Smooth muscle cell (in vitro differentiated cells): ENCODE results near the gene SAMD11. TPM values are rescaled to one million over a fixed set of nuclear protein-coding genes. Genes with fewer than 3 reads are reported as not detected.
"Not testable (repeated sequence)": the region's sequence is repeated elsewhere in the genome, so short reads cannot be mapped to it uniquely, and the experiment has no call there.

Experiments used
- DNase-seq: peaks from one replicate; lab custom pipeline; 2025; ENCODE audit not compliant: unreplicated experiment; lab: John Stamatoyannopoulos, UW
- H2AFZ ChIP-seq: fragments of 200-600 bp; sonication (generic); 2 replicates; pipeline ENCODE4 v1.6.0; 2016; ENCODE audit warnings: antibody characterized with exemption, low read depth, mild to moderate bottlenecking
- H3F3A ChIP-seq: fragments of 200-600 bp; sonication (generic); 2 replicates; pipeline ENCODE4 v1.6.0; 2017; ENCODE audit warnings: antibody characterized with exemption, low read depth
- H3K27ac ChIP-seq: fragments of 200-600 bp; sonication (generic); 2 replicates; pipeline ENCODE4 v1.5.1; 2016; ENCODE audit warnings: low read depth, mild to moderate bottlenecking
- H3K27me3 ChIP-seq: fragments of 200-600 bp; sonication (generic); 2 replicates; pipeline ENCODE4 v1.6.1; 2016; ENCODE audit warnings: low read depth, mild to moderate bottlenecking
- H3K36me3 ChIP-seq: fragments of 200-600 bp; sonication (generic); 2 replicates; pipeline ENCODE4 v1.5.1; 2016; ENCODE audit warnings: low read depth
- H3K4me1 ChIP-seq: fragments of 200-600 bp; sonication (generic); 2 replicates; pipeline ENCODE4 v1.5.1; 2016; ENCODE audit warnings: low read depth
- H3K4me2 ChIP-seq: fragments of 200-600 bp; sonication (generic); 2 replicates; pipeline ENCODE4 v1.6.0; 2016; ENCODE audit warnings: mild to moderate bottlenecking
- H3K4me3 ChIP-seq: fragments of 200-600 bp; sonication (generic); 2 replicates; pipeline ENCODE4 v1.5.1; 2016; ENCODE audit warnings: mild to moderate bottlenecking
- H3K79me2 ChIP-seq: fragments of 200-600 bp; sonication (generic); 2 replicates; pipeline ENCODE4 v1.6.0; 2016; ENCODE audit warnings: low read depth, mild to moderate bottlenecking
- H3K9ac ChIP-seq: fragments of 200-600 bp; sonication (generic); 2 replicates; pipeline ENCODE4 v1.6.0; 2016; ENCODE audit warnings: low read depth
- H3K9me3 ChIP-seq: fragments of 200-600 bp; sonication (generic); replicated peaks from 2 replicates; pipeline ENCODE4 v1.5.1; 2016; ENCODE audit warnings: low read depth
- H4K20me1 ChIP-seq: fragments of 200-600 bp; sonication (generic); 2 replicates; pipeline ENCODE4 v1.6.0; 2016; ENCODE audit warnings: low read depth
- WGBS: methylation state at CpG from one replicate; pipeline ENCODE4 v1.1.7; 2016; ENCODE audit warnings: low lambda C conversion rate; 5-methylcytosine and 5-hydroxymethylcytosine counted together
- polyA plus RNA-seq: library from polyadenylated mRNA; unstranded; fragments of >200 nt; fragmentation: Nextera tagmentation; extraction: Ambion mirVana; gene quantifications from 2 replicates; pipeline ENCODE4 v1.2.1, GENCODE V29; 2016
- total RNA-seq: library from RNA; depleted of rRNA; stranded (reverse); fragments of >200 nt; gene quantifications from 2 replicates; pipeline ENCODE4 v1.2.3, GENCODE V29; 2014
- TF ChIP-seq, protein P1 (sequence below): fragments of 200-600 bp; sonication (generic); IDR thresholded peaks from 2 replicates; pipeline ENCODE4 v1.5.1; 2017; ENCODE audit warnings: borderline replicate concordance, mild to moderate bottlenecking, antibody characterized with exemption; ENCODE audit not compliant: insufficient read depth, poor library complexity, severe bottlenecking

SAMD11 gene
- total and polyA plus RNA-seq, 2 experiments from 2014 or later = 18.0 to 21.1 TPM

DNA sequence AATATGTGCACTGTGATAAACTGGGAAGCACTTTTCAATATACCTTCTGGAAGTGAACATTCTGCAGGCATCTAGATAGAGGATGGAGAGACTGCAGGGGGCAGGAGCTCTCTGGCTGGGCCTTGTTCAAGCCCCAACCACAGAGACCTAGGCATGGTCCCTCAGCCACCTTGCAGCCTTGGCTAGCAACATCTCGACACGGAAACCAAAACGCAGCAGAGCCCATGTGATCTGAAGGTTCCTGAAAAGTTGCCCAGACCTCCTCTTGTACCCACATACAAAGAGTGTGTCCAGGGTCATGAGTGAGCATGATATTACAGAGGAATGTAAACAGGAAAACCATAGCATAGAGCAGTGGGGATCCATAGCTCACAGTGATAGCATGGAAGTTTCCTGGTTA is 33.1 kb upstream of the SAMD11 start:
- H2AFZ ChIP-seq = no peak overlapping the region
- H3K4me1 ChIP-seq = no peaks in the 10 kb centered on the region
- TF ChIP-seq, protein P1, sequence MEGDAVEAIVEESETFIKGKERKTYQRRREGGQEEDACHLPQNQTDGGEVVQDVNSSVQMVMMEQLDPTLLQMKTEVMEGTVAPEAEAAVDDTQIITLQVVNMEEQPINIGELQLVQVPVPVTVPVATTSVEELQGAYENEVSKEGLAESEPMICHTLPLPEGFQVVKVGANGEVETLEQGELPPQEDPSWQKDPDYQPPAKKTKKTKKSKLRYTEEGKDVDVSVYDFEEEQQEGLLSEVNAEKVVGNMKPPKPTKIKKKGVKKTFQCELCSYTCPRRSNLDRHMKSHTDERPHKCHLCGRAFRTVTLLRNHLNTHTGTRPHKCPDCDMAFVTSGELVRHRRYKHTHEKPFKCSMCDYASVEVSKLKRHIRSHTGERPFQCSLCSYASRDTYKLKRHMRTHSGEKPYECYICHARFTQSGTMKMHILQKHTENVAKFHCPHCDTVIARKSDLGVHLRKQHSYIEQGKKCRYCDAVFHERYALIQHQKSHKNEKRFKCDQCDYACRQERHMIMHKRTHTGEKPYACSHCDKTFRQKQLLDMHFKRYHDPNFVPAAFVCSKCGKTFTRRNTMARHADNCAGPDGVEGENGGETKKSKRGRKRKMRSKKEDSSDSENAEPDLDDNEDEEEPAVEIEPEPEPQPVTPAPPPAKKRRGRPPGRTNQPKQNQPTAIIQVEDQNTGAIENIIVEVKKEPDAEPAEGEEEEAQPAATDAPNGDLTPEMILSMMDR = no peak
- 79% methylated on average over 3 of the region's 3 CpGs for WGBS
- no peak for DNase-seq
- no peak overlapping the region for H3K4me2 ChIP-seq
- no peaks in the 10 kb centered on the region for H3K79me2 ChIP-seq
- no peak overlapping the region for H3K27ac ChIP-seq
- no peaks in the 10 kb centered on the region for H3F3A ChIP-seq
- H3K4me3 ChIP-seq = no peak overlapping the region
- peaks cover 46% of the 10 kb centered on the region for H3K27me3 ChIP-seq
- H4K20me1 ChIP-seq = no peaks in the 10 kb centered on the region
- no peaks in the 10 kb centered on the region for H3K36me3 ChIP-seq
- H3K9me3 ChIP-seq = no peaks in the 10 kb centered on the region
- H3K9ac ChIP-seq = no peak overlapping the region

DNA sequence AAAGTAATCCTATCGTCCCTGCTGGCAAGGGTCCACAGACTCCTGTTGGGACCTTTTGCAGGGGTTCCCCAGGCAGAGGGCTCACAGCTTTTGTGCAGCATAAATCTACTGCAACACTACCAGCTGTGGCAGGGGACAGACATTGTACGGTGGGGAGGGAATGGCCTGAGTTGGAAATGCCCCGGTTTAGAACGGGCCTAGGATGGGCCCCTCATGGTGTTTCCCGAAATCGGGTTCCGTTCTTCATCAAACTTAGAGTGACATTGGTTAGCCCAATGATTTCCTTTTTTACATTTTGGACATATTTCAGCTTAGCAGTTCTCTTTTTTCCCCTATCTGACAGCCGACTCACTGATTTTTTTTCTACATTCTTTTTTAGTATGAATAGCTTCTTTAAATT is 26.5 kb upstream of the SAMD11 start:
- Histone ChIP-seq H3K27me3 (peaks cover 27% of the 10 kb centered on the region), H3K4me2 (no peak overlapping the region), H3F3A (no peaks in the 10 kb centered on the region), H3K79me2 (no peaks in the 10 kb centered on the region), H3K9me3 (no peaks in the 10 kb centered on the region), H3K27ac (no peak overlapping the region), H2AFZ (no peak overlapping the region), H3K36me3 (no peaks in the 10 kb centered on the region), H3K4me3 (no peak overlapping the region), H4K20me1 (no peaks in the 10 kb centered on the region), H3K4me1 (no peaks in the 10 kb centered on the region), H3K9ac (no peak overlapping the region)
- WGBS = 87% methylated on average over 8 of the region's 8 CpGs
- no peak for DNase-seq
- TF ChIP-seq, protein P1 = no peak

DNA sequence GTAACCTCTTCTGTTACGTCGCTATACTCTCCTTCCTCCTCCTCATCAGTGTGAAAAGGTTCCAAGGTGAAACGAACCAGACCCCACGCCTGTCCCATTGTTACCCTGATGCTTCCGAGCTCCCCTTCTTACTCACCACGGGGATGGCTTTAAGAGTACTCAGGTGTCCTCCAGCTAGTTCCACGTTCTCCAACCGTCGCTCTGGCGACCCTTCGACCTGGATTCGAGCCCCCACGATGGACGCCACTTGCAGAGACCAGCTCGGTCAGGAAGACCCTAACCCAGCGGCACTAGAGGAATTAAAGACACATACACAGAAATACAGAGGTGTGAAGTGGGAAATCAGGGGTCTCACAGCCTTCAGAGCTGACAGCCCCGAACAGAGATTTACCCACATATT is 25.8 kb upstream of the SAMD11 start:
- not testable (repeated sequence) for H4K20me1 ChIP-seq, H3K4me3 ChIP-seq, H3K4me2 ChIP-seq, H2AFZ ChIP-seq, H3K36me3 ChIP-seq, H3K79me2 ChIP-seq, DNase-seq, H3K9ac ChIP-seq, H3K4me1 ChIP-seq, H3K27ac ChIP-seq, H3F3A ChIP-seq, H3K9me3 ChIP-seq
- peaks cover 24% of the 10 kb centered on the region for H3K27me3 ChIP-seq
- WGBS = 85% methylated on average over 17 of the region's 17 CpGs

DNA sequence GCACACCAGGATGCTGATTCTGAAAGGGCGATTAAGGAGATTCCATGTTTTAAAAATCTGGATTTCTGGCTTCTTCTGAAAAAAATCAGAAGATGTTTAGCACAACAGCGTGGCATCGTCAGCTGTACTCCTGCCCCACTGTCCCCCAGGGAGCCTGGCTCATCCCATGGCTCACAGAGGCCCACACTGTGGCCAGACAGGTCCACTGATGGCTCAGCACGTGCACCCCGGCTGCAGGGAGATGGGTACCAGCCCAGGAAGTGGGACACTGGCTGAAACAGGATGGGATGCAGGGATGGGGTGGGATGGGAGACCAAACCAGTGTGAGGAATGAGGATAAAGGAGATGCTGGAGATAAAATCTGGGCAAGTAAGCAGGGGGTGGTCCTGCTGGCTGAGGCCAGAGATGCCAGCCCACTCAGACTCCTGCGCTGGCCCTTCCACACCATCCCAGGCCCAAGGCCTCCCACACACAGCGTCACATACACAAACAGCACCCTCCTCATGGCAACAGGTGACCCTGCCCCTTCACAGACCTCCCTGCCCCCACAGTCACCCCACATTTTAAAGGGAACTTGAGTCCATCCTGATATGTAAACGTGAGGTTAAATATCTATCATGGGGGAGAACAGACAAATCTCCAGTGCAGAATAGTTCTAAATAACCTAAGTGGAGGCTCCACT is 23.9 kb upstream of the SAMD11 start:
- Histone ChIP-seq H2AFZ (no peak overlapping the region), H3K4me1 (no peaks in the 10 kb centered on the region), H3K27ac (no peak overlapping the region), H3K4me2 (no peak overlapping the region), H3K79me2 (no peaks in the 10 kb centered on the region), H3K27me3 (peaks cover 22% of the 10 kb centered on the region), H4K20me1 (no peaks in the 10 kb centered on the region), H3K9me3 (no peaks in the 10 kb centered on the region), H3F3A (no peaks in the 10 kb centered on the region), H3K4me3 (no peak overlapping the region), H3K36me3 (no peaks in the 10 kb centered on the region), H3K9ac (no peak overlapping the region)
- WGBS = 91% methylated on average over 8 of the region's 8 CpGs
- no peak for DNase-seq
- TF ChIP-seq, protein P1 = no peak
